IPS DF 4.7 (cell line): Measurements from ENCODE around the gene NRF1.

Experiments
- DNase-seq: peaks from one replicate; pipeline ENCODE4 v3.0.0-alpha.2; 2013; ENCODE audit warnings: low spot score; ENCODE audit errors: extremely low read depth

The NRF1 gene

GRCh38 chr7:129769400-129769774 lies 157.9 kb downstream of the NRF1 start:
- DNase-seq: no peak

GRCh38 chr7:129769866-129770808 lies 158.6 kb downstream of the NRF1 start:
- no peak for DNase-seq

GRCh38 chr7:129771201-129771927 lies 159.8 kb downstream of the NRF1 start:
- no peak for DNase-seq

- no peak for DNase-seq
These were observed 160.5 kb downstream of the NRF1 start for GRCh38 chr7:129771928-129772479.

GRCh38 chr7:129772646-129773280 lies 161.2 kb downstream of the NRF1 start:
- no peak for DNase-seq

- no peak for DNase-seq
These were observed 161.8 kb downstream of the NRF1 start for GRCh38 chr7:129773328-129773731.

- DNase-seq: no peak
These were observed 162.4 kb downstream of the NRF1 start for GRCh38 chr7:129773871-129774270.

GRCh38 chr7:129774359-129774758 lies 162.8 kb downstream of the NRF1 start:
- DNase-seq: no peak

- DNase-seq: no peak
These were observed 163.6 kb downstream of the NRF1 start for GRCh38 chr7:129774871-129775694.

- no peak for DNase-seq
These were observed 164.3 kb downstream of the NRF1 start for GRCh38 chr7:129775695-129776361.

GRCh38 chr7:129776362-129776722 lies 164.8 kb downstream of the NRF1 start:
- DNase-seq: no peak

- no peak for DNase-seq
These were observed 165.8 kb downstream of the NRF1 start for GRCh38 chr7:129777195-129777844.

GRCh38 chr7:129777993-129778769 lies 166.7 kb downstream of the NRF1 start:
- DNase-seq: no peak

- no peak for DNase-seq
These were observed 167.5 kb downstream of the NRF1 start for GRCh38 chr7:129778770-129779601.

- no peak for DNase-seq
These were observed 168.2 kb downstream of the NRF1 start for GRCh38 chr7:129779602-129780256.

GRCh38 chr7:129780257-129780973 lies 168.9 kb downstream of the NRF1 start:
- DNase-seq: no peak
